CD4-positive, alpha-beta T cell treated with Interleukin-21 for 1 hour (primary cell): ENCODE data around the gene NUDT9.
"Not testable (repeated sequence)": the region's sequence is repeated elsewhere in the genome, so short reads cannot be mapped to it uniquely, and the experiment has no call there.

ENCODE experiments used
- DNase-seq: peaks from one replicate; pipeline ENCODE4 v3.0.0-alpha.2; 2020

Gene NUDT9

DNA sequence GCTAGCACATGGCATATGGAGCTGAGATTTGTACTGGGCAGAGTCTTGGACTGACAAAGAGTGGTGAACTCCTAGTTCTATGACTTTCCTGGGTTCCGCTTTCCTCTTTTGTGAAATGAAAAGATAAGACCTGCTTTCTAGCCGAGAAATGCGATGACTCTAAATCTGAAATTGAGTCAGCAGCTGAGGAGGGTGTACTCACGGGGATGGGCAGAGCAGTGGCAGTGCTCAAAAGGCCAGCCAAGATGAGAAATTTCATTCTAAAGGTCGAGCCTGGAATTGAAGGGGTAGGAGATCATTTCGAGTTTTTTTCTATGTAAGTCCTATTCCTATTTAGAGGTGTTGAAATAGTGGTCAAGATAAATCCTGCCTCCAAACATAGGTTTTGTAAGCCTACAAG lies 47.0 kb downstream of the NUDT9 start:
- DNase-seq: no peak

DNA sequence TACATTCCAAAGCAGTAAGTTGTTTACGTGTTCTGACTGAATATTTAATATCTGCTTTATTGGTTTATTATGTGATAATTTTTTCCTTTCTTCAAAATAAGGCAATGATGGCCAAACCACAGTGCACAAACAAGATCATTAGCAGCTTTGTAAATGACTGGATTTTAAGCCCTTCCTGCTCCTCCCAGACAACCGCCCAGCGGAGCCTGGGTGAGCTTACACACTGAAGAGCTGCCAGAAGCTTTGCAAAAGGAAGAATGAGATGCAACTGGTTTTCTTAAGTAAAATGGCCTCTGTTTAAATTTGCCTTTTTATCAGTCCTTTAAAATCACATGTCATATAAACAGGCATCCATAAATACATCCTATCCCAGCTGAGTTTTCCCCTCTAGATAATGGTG lies 54.6 kb downstream of the NUDT9 start:
- DNase-seq: no peak

DNA sequence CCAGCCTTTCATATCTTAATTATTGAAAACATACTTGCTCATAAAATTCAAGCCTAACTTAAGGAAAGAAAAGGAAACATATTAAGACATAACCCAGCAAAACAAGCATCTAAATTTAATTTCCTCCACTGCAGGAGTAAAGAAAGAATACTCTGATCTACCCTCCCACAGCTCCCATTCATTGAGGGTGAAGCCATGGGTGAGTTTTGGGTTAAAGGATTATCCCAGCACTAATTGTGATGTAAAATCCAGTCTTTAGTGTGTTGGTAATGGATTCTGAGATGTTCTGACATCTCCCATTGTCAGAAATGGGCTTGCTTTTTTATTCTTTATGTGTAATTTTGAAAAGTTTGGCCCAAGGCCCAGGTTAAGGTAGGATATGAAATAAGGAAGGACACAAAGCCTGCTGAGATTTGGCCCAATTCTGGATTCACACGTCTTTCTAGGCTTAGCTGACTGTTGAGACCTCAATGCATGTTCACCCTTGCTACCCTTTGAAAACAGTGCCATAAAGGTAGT lies 56.4 kb downstream of the NUDT9 start:
- no peak for DNase-seq

DNA sequence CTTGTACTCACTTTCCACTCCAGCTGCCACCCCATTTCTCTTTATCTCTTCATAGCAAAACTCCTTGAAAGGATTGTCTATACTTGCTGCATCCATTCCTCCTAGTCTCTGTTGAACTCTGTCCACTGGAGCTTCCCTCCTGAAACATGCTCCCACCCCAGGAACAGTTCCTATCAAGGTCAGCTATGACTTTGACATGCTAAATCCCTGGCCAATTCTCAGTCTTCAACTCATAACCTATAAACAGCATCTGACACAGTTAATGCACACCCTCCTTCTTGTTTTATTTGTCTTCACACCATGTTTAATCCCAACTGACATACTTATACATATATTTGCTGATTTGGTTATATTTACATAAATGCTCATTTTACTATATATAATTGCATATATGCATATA lies 59.0 kb downstream of the NUDT9 start:
- DNase-seq: no peak

DNA sequence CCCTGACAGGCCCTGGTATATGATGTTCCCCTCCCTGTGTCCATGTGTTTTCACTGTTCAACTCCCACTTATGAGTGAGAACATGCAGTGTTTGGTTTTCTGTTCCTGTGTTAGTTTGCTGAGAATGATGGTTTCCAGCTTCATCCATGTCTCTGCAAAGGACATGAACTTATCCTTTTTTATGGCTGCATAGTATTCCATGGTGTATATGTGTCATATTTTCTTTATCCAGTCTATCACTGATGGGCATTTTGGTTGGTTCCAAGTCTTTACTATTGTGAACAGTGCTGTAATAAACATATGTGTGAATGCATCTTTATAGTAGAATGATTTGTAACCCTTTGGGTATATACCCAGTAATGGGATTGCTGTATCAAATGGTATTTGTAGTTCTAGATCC lies 60.9 kb downstream of the NUDT9 start:
- not testable (repeated sequence) for DNase-seq

DNA sequence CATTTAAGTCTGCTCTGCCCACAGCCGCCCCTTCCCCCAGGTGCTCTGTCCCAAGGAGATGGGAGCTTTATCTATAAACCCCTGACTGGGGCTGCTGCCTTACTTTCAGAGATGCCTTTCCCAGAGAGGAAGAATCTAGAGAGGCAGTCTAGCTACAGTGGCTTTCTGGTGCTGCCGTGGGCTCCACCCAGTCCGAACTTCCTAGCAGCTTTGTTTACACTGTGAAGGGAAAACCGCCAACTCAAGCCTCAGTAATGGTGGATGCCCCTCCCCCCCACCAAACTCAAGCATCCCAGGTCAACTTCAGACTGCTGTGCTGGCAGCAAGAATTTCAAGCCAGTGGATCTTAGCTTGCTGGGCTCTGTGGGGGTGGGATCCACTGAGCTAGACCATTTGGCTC lies 66.3 kb downstream of the NUDT9 start:
- DNase-seq: not testable (repeated sequence)

DNA sequence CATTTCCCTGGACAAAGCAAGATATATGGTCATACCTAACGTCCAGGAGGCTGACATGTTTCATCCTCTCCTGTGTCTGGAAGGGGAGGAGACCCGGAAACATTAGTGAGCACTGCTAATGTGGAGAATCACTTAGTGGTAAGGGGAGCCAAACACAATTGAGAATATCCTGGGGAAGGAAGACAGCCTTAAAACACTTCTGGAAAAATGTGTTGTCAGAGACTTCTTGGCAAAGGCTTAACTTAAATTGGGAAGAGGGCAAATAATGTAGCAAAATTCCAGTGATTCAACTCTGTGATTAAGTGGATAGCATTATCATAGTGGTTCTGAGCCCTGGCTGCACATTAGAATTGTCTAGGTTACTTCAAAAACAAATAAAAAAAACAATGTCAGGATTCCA lies 67.3 kb downstream of the NUDT9 start:
- no peak for DNase-seq

DNA sequence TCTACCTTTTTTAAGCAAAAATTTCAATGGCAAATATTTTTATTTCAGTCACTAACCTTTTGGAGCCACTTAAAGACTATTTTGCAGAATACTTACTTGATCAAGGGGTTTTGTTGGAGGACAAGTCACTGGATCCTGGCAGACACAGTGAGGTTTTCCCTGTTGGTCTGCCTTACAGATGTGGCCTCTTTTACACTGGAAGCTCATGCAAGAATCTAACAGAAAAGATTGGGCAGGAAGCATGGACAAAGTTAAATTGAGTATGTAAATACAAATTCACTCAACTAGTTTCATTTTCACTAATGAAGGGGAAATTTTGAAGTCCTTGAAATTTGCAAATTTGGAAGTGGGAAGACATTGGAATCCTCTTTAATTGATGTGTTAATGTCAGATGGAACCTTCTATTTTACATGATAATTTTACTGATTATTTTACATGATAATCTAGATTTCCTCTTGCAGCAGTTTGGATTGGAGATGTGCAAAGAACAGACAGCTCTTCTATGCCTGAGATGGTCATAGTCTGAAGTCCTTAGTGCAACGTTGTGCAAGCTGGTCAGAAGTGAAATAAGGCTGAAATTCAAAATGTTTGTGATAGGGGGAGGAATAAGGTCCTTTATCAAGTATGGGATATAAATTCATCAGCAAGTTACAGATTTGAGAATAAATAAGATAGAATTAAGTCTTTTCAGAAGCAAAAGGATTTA lies 68.4 kb downstream of the NUDT9 start:
- DNase-seq: no peak

DNA sequence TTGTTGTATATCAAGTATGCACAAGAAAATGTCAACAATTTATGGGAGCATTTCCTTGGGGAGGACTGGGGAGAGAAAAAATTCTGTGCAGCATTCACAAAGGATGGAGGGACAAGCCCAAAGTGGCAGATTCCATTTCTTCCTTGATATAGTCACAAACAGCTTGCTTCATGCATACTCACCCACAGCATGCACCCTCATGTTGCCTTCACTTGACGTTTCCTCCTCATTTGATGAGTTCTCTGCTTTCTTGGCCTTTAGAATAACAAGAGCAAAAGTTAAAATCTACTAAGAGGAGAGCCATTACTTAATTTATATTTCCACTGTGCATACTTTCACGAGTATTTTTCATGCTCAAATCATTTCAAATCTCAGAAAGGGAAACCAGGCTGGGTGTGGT lies 69.1 kb downstream of the NUDT9 start:
- no peak for DNase-seq

DNA sequence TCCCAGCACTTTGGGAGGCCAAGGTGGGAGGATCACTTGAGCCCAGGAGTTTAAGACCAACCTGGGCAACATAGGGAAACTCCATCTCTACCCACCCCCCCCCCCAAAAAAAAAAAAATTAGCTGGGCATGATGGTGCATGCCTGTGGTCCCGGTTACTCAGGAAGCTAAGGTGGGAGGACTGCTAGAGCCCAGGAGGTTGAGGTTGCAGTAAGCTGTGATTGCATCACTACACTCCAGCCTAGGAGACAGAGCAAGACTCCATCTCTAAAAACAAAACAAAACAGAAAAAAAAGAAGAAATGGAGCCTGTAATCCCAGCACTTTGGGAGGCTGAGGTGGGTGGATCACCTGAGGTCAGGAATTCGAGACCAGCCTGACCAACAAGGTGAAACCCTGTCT lies 69.5 kb downstream of the NUDT9 start:
- DNase-seq: not testable (repeated sequence)

DNA sequence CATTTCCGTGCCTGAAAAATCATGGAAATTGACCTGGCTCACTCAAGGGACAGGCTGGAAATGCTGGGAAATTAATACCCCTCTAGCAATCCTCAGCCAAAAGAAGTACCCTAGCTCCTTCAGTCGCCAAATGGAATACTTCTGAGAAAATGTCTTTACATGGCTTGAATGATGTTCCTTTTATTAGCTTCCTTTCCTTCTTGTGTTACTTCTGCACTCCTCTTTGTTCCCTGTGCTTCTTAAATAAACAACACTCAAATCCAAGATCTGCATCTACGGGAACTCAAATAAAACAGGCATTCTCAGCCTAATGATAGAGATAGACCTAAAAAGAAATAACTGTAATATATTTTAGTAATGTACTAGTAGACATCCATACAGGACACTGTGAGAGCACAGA lies 70.7 kb downstream of the NUDT9 start:
- no peak for DNase-seq

DNA sequence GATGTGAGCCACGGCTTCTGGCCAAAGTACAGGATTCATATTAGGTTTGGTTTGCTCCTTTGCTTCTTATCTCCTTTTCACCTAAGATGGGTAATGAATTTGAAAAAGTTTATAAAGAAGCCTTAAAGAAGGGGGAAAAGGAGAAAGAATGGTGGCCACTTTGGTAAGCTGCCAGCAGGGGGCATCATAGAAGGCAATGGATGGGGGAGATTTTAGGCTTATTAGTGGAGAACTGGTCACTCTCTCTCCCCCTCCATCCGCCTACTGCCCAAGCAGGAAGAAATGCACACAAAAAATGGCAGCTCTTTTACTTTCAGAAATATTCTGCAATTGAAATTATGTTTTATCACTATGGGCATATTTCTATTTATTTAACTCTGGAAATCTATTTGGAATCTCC lies 74.8 kb downstream of the NUDT9 start:
- DNase-seq: peak; percentile 8

DNA sequence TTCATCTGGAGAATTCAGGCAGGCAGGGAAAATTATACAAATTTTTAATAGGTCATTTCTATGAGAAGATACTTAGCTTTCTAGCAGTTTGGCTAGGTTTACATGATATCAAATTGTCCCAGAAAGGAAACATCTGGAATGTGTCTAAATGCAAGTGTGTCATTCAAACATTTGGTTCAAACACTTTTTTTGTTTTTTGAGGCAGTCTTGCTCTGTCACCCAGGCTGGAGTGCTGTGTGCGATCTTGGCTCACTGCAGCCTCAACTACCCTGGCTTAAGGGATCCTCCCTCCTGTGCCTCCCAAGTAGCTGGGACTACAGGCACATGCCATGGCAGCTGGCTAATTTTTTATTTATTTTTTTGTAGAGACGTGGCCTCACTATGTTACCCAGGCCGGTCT lies 75.2 kb downstream of the NUDT9 start:
- no peak for DNase-seq

DNA sequence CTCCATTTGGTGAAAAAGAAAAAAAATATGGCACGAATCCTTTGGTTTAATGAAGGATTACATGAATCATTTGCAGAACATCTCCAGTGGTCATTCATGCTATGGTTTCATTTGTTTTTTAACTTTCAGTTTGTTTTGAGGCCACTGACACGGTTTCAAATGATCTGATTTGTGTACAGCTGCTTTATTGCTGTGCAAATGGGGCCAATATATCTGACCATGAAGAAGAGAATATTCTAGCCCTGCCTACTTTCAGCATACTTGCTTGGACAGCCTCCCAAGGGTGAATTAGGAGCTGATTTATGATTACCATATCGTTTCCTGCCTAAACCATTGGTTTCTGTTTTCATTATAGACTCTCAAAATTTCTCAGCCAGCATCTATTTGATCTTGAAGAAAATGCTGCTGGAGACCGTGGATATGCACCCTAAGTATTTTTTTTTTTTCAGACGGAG lies 76.1 kb downstream of the NUDT9 start:
- DNase-seq: no peak

DNA sequence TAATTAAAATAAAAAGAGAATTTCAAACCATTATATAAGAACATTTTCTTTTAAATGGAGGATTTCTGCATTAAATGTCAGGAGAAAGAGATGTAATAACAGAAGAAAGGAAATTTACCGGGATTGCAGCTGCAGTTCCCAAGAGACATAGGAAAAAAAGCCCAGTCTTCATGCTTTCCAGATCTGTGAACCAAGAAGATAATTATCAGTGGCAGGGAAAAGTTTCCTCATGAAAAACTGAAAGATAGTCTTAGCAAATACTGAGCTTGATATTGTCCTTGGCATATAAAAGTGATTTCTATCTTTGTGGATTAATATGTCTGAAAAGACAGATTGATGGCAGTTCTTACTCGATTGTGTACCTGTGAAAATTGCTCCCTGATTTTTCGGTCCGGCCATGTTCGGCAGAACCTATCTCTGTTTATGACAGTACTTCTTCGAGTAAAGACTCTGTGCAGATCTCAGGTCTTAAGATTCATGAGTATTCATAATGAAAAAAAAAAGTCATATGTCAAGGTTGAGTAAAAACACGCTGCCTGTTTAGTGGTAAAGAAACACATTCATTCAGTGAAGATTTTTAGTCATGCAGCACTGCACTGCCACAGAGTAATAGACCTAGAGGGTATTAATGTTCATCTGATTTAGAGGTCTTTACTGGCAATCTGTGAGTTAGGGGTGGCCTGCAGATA lies 77.2 kb downstream of the NUDT9 start:
- DNase-seq: no peak

DNA sequence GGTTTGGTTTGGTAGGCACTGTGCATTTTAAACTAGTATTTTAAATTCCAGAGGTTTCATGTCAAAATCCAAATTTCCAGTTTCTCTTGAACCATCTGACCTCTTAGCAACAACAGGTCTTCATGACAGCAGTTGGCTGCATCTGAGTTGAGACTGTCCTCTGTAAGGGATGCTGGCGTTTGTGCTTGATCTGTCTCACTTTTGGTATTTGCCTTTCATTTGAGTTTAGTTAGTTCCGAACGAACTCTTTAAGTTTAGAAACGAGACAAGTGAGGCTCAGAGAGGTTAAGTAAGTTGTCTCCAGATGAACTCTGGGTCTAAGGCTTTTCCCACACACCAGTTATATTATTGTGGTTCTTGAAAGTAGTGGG lies 77.7 kb downstream of the NUDT9 start:
- no peak for DNase-seq

DNA sequence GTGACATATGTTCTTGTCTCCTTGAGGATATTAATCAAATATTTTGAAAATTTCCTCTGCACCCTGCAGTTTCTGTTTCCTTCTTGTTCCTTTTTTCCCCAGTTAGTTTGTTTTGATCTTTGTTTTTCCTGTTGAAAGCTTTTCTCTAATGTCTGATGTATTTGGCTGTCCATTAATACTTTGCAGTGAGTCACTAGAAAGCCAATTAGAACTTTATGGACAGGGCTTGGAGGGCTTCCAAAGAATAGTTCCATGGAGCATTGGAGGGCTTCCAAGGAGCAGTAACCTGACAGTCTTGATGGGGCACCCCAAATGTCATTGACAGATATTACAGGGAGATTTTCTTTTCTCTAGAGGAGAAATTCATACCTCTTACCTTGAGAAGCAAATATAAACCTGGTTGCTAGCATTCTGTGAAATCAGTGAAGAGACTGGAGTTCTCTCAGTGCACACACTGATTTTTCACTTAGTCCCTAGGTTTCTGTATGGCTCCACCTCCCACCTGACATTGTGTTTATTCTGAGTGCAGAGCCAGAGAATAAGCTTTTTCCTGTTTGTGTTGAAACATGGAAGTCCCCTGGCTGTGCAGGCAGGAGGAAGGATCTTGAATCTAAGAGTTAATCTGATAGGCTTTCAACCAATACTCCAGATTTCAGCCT lies 80.3 kb downstream of the NUDT9 start:
- DNase-seq: no peak

DNA sequence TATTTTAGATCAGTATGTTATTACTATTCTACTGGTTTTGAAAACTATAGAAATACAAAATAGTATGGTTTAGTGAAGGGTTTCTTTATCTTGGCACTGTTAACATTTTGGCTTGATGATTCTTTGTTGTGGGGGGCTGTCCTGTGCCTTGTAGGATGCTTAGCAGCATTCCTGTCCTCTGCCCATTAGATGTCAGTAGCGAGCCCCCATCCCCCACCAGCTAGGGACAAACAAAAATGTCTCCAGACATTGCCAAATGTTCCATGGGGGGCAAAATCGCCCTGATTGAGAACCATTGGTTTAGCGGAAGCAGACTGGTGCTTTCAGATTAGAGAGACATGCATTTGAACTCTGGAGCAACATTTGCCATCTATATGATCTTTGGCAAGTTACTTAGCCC lies 83.5 kb downstream of the NUDT9 start:
- no peak for DNase-seq

DNA sequence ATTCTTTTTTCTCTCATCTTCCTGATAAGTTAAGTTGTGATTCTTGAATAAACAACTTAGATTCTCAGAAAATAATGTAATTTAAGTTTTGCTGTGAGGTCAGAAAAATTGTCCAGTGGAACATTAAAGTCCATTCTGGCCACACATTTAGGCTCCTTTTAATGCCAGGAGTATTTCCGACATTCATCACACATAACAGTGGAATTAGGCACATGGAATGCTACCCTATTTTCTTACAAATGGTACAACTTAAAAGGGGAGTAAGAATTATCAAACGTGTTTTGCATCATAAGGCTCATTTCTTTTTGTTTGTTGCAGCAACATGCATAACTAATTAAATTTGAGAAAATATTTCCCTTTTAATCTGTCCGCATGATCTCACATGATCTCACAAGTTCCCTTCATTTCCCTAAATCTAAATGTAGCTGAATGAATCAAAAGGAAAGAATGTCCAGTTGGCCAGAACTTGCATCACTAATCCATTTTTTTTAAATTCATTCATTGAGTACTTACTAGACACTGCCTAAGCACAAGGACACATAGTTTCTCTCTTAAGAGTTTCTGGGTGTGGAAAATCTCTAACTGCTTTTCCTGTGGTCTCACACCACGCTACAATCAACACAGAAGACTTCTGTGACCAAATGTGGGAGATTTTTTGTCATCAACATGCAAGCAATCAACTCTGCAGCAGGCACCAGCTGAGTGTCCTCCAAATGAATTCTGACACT lies 84.8 kb downstream of the NUDT9 start:
- no peak for DNase-seq
